GM18526 (cell line): ENCODE results near the gene GNPTG.

Source experiments
- POLR2A ChIP-seq: IDR thresholded peaks from 3 replicates; pipeline ENCODE4 v1.6.1; 2011; ENCODE audit not compliant: insufficient read length; ENCODE audit errors: extremely low read depth

The GNPTG gene

DNA sequence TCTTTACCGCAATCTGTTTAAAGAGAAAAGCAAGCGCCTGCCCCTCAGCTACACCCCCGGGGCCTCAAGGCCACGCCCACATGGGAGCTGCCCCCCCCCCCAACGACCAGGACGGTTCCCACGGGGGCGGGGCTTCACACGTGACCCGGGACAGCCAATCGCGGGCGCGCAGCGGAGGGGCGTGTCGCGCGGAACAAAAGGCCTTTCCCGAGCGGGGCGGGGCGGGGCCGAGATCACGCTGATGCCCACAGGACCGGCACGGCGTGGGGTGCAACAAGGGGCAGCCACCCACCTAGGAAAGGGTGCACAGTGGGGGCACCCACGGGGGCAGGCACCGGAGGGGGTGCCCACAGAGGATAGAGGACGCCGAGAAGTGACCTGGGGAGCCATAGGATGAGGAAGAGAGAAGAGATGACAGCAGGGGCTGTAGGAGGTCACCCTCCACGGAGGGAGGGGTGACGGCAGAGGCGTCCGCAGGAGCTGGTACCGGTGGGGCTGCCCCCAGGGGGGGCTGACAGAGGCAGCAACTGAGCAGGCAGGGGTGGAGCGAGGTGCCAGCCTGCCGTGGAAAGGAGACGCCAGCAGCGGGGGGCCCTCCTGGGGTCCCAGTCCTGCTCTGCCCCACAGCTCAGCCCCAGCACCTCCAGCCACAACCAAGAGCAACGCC lies 56.6 kb downstream of the GNPTG start:
- no peak for TF ChIP-seq POLR2A

GRCh38 chr16:1412847-1413246 lies 61.1 kb downstream of the GNPTG start:
- no peak for TF ChIP-seq POLR2A
